Measurements from ENCODE around the gene SUPT20H.

DNA sequence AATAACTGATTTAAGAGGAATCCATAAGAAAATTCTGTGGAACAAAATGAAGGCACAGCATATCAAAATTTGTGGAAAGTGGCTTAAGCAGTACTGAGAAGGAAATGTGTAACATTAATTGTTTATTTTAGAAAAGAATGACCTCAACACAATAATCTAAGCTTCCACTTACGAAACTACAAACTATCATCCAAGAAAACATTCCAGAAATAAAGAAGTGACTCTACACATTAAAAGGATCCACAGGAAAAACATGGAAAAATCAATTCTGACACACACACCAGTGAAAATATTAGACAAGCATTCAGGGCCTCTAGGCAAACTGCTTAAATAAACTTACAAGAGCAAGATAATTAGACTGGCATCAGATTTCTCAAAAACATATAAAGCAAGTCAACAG lies 44.9 kb downstream of the SUPT20H start:
- TF ChIP-seq, protein P1, sequence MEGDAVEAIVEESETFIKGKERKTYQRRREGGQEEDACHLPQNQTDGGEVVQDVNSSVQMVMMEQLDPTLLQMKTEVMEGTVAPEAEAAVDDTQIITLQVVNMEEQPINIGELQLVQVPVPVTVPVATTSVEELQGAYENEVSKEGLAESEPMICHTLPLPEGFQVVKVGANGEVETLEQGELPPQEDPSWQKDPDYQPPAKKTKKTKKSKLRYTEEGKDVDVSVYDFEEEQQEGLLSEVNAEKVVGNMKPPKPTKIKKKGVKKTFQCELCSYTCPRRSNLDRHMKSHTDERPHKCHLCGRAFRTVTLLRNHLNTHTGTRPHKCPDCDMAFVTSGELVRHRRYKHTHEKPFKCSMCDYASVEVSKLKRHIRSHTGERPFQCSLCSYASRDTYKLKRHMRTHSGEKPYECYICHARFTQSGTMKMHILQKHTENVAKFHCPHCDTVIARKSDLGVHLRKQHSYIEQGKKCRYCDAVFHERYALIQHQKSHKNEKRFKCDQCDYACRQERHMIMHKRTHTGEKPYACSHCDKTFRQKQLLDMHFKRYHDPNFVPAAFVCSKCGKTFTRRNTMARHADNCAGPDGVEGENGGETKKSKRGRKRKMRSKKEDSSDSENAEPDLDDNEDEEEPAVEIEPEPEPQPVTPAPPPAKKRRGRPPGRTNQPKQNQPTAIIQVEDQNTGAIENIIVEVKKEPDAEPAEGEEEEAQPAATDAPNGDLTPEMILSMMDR (IDR thresholded peaks at IDR 0.05 in 2 of 3, conservative IDR thresholded peaks at IDR 0.05 in 1 of 3; ENCODE audit: borderline replicate concordance in 1 of 3, insufficient read depth in 1 of 3, low read depth in 2 of 3, low read length in 2 of 3), result no peak
- TF ChIP-seq CEBPB (IDR thresholded peaks at IDR 0.05; ENCODE audit: low read depth) (no peak), EZH2 (IDR thresholded peaks at IDR 0.05) (no peak), POLR2AphosphoS5 (IDR thresholded peaks at IDR 0.05; ENCODE audit: low read depth, low read length) (no peak), SIN3A (IDR thresholded peaks at IDR 0.05; ENCODE audit: low read depth) (no peak), POLR2A (IDR thresholded peaks at IDR 0.05; ENCODE audit: borderline replicate concordance, extremely low read depth, insufficient read depth, insufficient read length) (no peak), SP1 (IDR thresholded peaks at IDR 0.05; ENCODE audit: low read depth) (no peak)
- TF ChIP-seq, protein P2, sequence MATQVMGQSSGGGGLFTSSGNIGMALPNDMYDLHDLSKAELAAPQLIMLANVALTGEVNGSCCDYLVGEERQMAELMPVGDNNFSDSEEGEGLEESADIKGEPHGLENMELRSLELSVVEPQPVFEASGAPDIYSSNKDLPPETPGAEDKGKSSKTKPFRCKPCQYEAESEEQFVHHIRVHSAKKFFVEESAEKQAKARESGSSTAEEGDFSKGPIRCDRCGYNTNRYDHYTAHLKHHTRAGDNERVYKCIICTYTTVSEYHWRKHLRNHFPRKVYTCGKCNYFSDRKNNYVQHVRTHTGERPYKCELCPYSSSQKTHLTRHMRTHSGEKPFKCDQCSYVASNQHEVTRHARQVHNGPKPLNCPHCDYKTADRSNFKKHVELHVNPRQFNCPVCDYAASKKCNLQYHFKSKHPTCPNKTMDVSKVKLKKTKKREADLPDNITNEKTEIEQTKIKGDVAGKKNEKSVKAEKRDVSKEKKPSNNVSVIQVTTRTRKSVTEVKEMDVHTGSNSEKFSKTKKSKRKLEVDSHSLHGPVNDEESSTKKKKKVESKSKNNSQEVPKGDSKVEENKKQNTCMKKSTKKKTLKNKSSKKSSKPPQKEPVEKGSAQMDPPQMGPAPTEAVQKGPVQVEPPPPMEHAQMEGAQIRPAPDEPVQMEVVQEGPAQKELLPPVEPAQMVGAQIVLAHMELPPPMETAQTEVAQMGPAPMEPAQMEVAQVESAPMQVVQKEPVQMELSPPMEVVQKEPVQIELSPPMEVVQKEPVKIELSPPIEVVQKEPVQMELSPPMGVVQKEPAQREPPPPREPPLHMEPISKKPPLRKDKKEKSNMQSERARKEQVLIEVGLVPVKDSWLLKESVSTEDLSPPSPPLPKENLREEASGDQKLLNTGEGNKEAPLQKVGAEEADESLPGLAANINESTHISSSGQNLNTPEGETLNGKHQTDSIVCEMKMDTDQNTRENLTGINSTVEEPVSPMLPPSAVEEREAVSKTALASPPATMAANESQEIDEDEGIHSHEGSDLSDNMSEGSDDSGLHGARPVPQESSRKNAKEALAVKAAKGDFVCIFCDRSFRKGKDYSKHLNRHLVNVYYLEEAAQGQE (IDR thresholded peaks at IDR 0.05; ENCODE audit: low read depth), result no peak
- TF ChIP-seq, protein P3, sequence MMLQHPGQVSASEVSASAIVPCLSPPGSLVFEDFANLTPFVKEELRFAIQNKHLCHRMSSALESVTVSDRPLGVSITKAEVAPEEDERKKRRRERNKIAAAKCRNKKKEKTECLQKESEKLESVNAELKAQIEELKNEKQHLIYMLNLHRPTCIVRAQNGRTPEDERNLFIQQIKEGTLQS (IDR thresholded peaks at IDR 0.05), result no peak
- TF ChIP-seq, protein P4, sequence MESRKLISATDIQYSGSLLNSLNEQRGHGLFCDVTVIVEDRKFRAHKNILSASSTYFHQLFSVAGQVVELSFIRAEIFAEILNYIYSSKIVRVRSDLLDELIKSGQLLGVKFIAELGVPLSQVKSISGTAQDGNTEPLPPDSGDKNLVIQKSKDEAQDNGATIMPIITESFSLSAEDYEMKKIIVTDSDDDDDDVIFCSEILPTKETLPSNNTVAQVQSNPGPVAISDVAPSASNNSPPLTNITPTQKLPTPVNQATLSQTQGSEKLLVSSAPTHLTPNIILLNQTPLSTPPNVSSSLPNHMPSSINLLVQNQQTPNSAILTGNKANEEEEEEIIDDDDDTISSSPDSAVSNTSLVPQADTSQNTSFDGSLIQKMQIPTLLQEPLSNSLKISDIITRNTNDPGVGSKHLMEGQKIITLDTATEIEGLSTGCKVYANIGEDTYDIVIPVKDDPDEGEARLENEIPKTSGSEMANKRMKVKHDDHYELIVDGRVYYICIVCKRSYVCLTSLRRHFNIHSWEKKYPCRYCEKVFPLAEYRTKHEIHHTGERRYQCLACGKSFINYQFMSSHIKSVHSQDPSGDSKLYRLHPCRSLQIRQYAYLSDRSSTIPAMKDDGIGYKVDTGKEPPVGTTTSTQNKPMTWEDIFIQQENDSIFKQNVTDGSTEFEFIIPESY (IDR thresholded peaks at IDR 0.05; ENCODE audit: extremely low read depth, insufficient replicate concordance, low read length), result no peak
- TF ChIP-seq, protein P5, sequence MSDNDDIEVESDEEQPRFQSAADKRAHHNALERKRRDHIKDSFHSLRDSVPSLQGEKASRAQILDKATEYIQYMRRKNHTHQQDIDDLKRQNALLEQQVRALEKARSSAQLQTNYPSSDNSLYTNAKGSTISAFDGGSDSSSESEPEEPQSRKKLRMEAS (IDR thresholded peaks at IDR 0.05), result no peak
